Fibroblast of the aortic adventitia (primary cell): ENCODE data around the gene ZSCAN10. TPM values are rescaled to one million over a fixed set of nuclear protein-coding genes. Genes with fewer than 3 reads are reported as not detected.
A peak's percentile ranks its signal among the peaks of the same experiment; 100 is the strongest.
"Not testable (repeated sequence)": the region's sequence is repeated elsewhere in the genome, so short reads cannot be mapped to it uniquely, and the experiment has no call there.

Experiments
- DNase-seq: peaks from one replicate; pipeline ENCODE4 v3.0.0-alpha.2; 2010; ENCODE audit warnings: low read depth
- H3K4me3 ChIP-seq: 2 replicates; pipeline ENCODE4 v1.5.1; 2011; ENCODE audit warnings: low read depth, mild to moderate bottlenecking, control low read depth, low read length, moderate library complexity
- CTCF ChIP-seq: IDR thresholded peaks from 2 replicates; pipeline ENCODE4 v1.5.1; 2011; ENCODE audit warnings: mild to moderate bottlenecking, low read length, control low read depth, inconsistent platforms; ENCODE audit not compliant: insufficient read depth
- total RNA-seq: library from RNA; depleted of rRNA; stranded (reverse); fragments of >200 nt; gene quantifications from 2 replicates; pipeline ENCODE4 v1.2.3, GENCODE V29; 2012; ENCODE audit warnings: low replicate concordance

Gene ZSCAN10
- total RNA-seq, 1 donor = not detected

- no peak for TF ChIP-seq CTCF
- H3K4me3 ChIP-seq = no peak overlapping the region
- no peak for DNase-seq
These were observed 10.6 kb downstream of the ZSCAN10 start for GRCh38 chr16:3088450-3088849.

- DNase-seq = no peak
- no peak overlapping the region for H3K4me3 ChIP-seq
- TF ChIP-seq CTCF = peak; percentile 30
These were observed 11.6 kb downstream of the ZSCAN10 start for GRCh38 chr16:3087243-3088235.

- DNase-seq = no peak
- H3K4me3 ChIP-seq = no peak overlapping the region
- no peak for TF ChIP-seq CTCF
These were observed 12.4 kb downstream of the ZSCAN10 start for GRCh38 chr16:3086596-3087242.

- DNase-seq = no peak
- no peak for TF ChIP-seq CTCF
- no peak overlapping the region for H3K4me3 ChIP-seq
These were observed 13.1 kb downstream of the ZSCAN10 start for GRCh38 chr16:3085868-3086595.

- TF ChIP-seq CTCF = no peak
- H3K4me3 ChIP-seq = no peak overlapping the region
- no peak for DNase-seq
These were observed 14.0 kb downstream of the ZSCAN10 start for GRCh38 chr16:3084969-3085670.

- no peak for DNase-seq
- no peak for TF ChIP-seq CTCF
- H3K4me3 ChIP-seq = no peak overlapping the region
These were observed 14.6 kb downstream of the ZSCAN10 start for GRCh38 chr16:3084491-3084890.

GRCh38 chr16:3083408-3083807, 15.7 kb downstream of the ZSCAN10 start:
- DNase-seq, H3K4me3 ChIP-seq: not testable (repeated sequence)

GRCh38 chr16:3081957-3082356, 17.1 kb downstream of the ZSCAN10 start:
- not testable (repeated sequence) for H3K4me3 ChIP-seq, DNase-seq
